Fibroblast of lung (primary cell): ENCODE measurements around the gene PIR.

Experiments used
- CTCF ChIP-seq, 2 donors: IDR thresholded peaks in 1 of 2; conservative IDR thresholded peaks in 1 of 2; 1 replicate in 1 of 2; 2 replicates in 1 of 2; pipeline ENCODE4 v1.5.1; 2011 to 2012; ENCODE audit warnings: low read length in 2 of 2, control low read depth in 1 of 2, inconsistent platforms in 1 of 2, low read depth in 1 of 2, mild to moderate bottlenecking in 1 of 2
- EZH2 ChIP-seq: IDR thresholded peaks from 2 replicates; pipeline ENCODE4 v1.5.1; 2012; ENCODE audit warnings: low read length, control low read depth, mild to moderate bottlenecking; ENCODE audit errors: missing control alignments

- no peak for TF ChIP-seq CTCF (conservative IDR thresholded peaks at IDR 0.05 in 1 of 2, IDR thresholded peaks at IDR 0.05 in 1 of 2; ENCODE audit: low read depth in 1 of 2, low read length in 2 of 2)
- no peak for TF ChIP-seq EZH2
Observed at GRCh38 chrX:15451913-15452312, 41.2 kb downstream of the PIR start.
